ENCODE data around the gene RAB33B. TPM values are rescaled to one million over a fixed set of nuclear protein-coding genes. Genes with fewer than 3 reads are reported as not detected.

Gene RAB33B
- total RNA-seq, 1 experiment from 2014 or later, result 5.9 TPM

DNA sequence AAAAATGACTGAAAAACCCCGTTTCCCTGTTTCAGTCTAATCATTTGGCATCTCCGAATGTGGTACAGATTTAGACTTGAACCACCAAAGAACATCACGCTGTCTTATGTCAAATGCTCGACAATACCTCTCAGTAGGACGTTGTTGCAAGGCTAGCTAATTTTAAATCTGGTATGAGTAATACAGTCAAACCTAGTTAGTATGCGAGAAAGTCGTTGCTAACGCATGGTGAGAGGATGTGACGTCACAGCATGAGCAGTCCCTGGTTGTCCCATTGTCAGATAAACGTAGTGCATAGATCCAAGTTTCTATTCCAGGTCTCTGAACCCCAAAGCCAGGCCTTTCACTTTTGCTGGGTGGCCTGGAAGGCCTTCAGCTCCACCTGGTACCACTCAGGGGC is 57.4 kb downstream of the RAB33B start:
- H3K9me3 Mint-ChIP-seq (ENCODE audit: low read depth, unreplicated experiment), result no peaks in the 10 kb centered on the region
- DNase-seq, result no peak
- no peak overlapping the region for H3K4me3 Mint-ChIP-seq (ENCODE audit: low read depth, unreplicated experiment)
- intact Hi-C loops (cut with micrococcal nuclease; ENCODE audit: unreplicated experiment), result no loop called here
- no TSS peak for BruUV-seq (replicated peaks)
- TF ChIP-seq, protein P1, sequence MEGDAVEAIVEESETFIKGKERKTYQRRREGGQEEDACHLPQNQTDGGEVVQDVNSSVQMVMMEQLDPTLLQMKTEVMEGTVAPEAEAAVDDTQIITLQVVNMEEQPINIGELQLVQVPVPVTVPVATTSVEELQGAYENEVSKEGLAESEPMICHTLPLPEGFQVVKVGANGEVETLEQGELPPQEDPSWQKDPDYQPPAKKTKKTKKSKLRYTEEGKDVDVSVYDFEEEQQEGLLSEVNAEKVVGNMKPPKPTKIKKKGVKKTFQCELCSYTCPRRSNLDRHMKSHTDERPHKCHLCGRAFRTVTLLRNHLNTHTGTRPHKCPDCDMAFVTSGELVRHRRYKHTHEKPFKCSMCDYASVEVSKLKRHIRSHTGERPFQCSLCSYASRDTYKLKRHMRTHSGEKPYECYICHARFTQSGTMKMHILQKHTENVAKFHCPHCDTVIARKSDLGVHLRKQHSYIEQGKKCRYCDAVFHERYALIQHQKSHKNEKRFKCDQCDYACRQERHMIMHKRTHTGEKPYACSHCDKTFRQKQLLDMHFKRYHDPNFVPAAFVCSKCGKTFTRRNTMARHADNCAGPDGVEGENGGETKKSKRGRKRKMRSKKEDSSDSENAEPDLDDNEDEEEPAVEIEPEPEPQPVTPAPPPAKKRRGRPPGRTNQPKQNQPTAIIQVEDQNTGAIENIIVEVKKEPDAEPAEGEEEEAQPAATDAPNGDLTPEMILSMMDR (IDR thresholded peaks at IDR 0.05; ENCODE audit: unreplicated experiment), result no peak
- no peak overlapping the region for H3K27ac Mint-ChIP-seq (ENCODE audit: unreplicated experiment)
- H3K4me1 Mint-ChIP-seq (ENCODE audit: low read depth, unreplicated experiment), result no peaks in the 10 kb centered on the region
- CTCF ChIA-PET, result no interaction called here
- H3K27me3 Mint-ChIP-seq (ENCODE audit: unreplicated experiment), result no peaks in the 10 kb centered on the region
- no peaks in the 10 kb centered on the region for H3K36me3 Mint-ChIP-seq (ENCODE audit: insufficient read depth, unreplicated experiment)

DNA sequence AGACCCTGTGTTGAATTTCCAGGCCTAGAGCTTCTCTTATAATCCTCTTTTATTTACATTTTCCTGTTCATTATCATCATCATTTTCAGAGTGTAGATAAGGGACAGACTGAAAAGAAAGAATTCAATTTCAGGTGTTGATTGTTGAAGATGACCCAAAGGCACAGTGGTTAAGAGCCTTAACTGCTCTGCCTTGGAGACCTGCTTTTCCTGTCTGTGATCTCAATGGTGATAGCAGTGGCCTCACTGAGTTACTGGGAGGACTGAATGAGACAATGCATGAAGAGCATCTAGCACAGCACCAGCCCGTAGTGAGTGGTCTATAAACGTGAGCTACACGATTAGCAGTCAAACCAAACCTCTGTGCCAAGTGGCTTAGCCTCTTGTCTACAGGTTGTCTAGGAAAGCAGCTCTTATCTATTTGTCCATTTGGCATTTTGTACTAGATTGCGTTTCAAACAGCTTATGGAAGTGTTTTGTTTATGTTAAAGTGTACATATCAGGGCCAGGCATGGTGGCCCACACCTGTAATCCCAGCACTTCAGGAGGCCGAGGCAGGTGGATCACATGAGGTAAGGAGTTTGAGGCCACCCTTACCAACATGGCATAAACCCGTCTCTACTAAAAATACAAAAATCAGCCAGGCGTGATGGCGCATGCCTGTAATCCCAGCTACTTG is 60.6 kb downstream of the RAB33B start:
- BruUV-seq (replicated peaks), result no TSS peak
- CTCF ChIA-PET, result interaction anchor here (0.5 kb wide), 1 partner anchor 201 kb away, joined by 3 read pairs; no protein-coding TSS in a partner anchor
- Mint-ChIP-seq H3K4me3 (ENCODE audit: low read depth, unreplicated experiment) (no peak overlapping the region), H3K36me3 (ENCODE audit: insufficient read depth, unreplicated experiment) (no peaks in the 10 kb centered on the region), H3K4me1 (ENCODE audit: low read depth, unreplicated experiment) (no peaks in the 10 kb centered on the region), H3K9me3 (ENCODE audit: low read depth, unreplicated experiment) (no peaks in the 10 kb centered on the region), H3K27me3 (ENCODE audit: unreplicated experiment) (no peaks in the 10 kb centered on the region), H3K27ac (ENCODE audit: unreplicated experiment) (no peak overlapping the region)
- DNase-seq, result no peak
- TF ChIP-seq, protein P1 (IDR thresholded peaks at IDR 0.05; ENCODE audit: unreplicated experiment), result no peak
- intact Hi-C loops (cut with micrococcal nuclease; ENCODE audit: unreplicated experiment), result no loop called here

DNA sequence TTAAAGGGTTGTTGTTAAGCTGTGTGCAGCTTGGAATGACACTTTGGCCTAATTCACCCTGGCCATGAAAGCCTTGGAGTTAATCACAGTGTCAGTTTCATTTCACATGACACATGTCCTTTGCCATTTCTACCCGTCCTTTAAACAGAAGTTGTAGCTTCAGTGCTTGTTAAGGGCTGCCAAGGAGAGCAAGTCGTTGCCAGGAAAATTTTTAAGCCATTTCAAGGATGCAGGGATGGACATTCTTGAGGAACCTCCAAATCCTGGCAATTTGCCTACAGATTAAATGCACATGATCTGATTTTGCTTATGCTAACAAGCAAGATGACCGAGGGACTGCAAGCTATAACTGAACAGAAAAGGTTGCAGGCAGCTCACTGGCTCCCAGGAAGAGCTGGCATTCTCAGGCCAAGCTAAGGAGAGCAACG is 61.6 kb downstream of the RAB33B start:
- CTCF ChIA-PET, result no interaction called here
- Mint-ChIP-seq H3K27ac (ENCODE audit: unreplicated experiment) (no peak overlapping the region), H3K9me3 (ENCODE audit: low read depth, unreplicated experiment) (no peaks in the 10 kb centered on the region), H3K4me1 (ENCODE audit: low read depth, unreplicated experiment) (no peaks in the 10 kb centered on the region), H3K4me3 (ENCODE audit: low read depth, unreplicated experiment) (no peak overlapping the region), H3K27me3 (ENCODE audit: unreplicated experiment) (no peaks in the 10 kb centered on the region), H3K36me3 (ENCODE audit: insufficient read depth, unreplicated experiment) (no peaks in the 10 kb centered on the region)
- DNase-seq, result no peak
- no TSS peak for BruUV-seq (replicated peaks)
- TF ChIP-seq, protein P1 (IDR thresholded peaks at IDR 0.05; ENCODE audit: unreplicated experiment), result no peak
- intact Hi-C loops (cut with micrococcal nuclease; ENCODE audit: unreplicated experiment), result no loop called here

DNA sequence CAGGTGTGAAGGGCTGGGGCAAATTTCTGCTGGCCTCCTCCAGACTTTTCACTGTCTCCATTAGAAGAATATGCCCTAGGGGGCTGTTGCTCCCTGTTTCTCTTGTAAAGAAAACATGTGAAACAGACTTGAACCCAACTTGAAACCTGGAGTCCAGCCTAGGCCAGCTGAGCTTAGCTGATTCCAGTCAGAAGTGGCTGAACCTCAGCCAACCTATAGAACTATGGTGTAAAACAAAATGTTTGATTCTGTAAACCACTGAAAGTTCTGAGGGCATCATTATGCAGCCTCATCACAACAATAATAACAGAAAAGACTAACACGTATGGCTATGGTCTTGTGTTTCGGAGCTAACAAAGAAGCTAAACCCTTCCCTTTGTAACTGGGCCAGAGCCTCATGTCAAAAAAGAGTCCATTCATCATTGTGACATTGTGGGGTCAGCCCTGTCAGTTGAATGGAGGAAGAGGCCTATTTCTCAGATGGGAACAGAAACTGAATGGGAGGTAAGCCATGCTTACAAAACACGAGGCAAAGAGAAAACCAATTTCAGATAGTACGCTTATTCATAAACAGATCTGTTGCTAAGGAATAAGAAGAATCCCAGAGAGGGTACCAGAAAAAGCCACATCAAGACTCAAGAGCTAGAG is 68.0 kb downstream of the RAB33B start:
- H3K27me3 Mint-ChIP-seq (ENCODE audit: unreplicated experiment), result no peaks in the 10 kb centered on the region
- CTCF ChIA-PET, result no interaction called here
- BruUV-seq (replicated peaks), result no TSS peak

More for the DNA sequence above, 68.0 kb downstream of the RAB33B start:
- no peaks in the 10 kb centered on the region for H3K36me3 Mint-ChIP-seq (ENCODE audit: insufficient read depth, unreplicated experiment)
- intact Hi-C loops (cut with micrococcal nuclease; ENCODE audit: unreplicated experiment), result no loop called here
- DNase-seq, result no peak
- H3K4me3 Mint-ChIP-seq (ENCODE audit: low read depth, unreplicated experiment), result no peak overlapping the region
- no peaks in the 10 kb centered on the region for H3K9me3 Mint-ChIP-seq (ENCODE audit: low read depth, unreplicated experiment)
- TF ChIP-seq, protein P1 (IDR thresholded peaks at IDR 0.05; ENCODE audit: unreplicated experiment), result no peak
- no peak overlapping the region for H3K27ac Mint-ChIP-seq (ENCODE audit: unreplicated experiment)
- no peaks in the 10 kb centered on the region for H3K4me1 Mint-ChIP-seq (ENCODE audit: low read depth, unreplicated experiment)
